DOHH2 (cell line): ENCODE measurements around the gene TAF6.

Source experiments
- H3F3A ChIP-seq: fragments of 200-600 bp; sonication (generic), shearing (Covaris generic); 2 replicates; pipeline ENCODE4 v1.6.0; 2016; ENCODE audit warnings: antibody characterized with exemption, mild to moderate bottlenecking; ENCODE audit not compliant: control insufficient read depth, insufficient read depth
- H3K27ac ChIP-seq: fragments of 200-600 bp; sonication (generic); 2 replicates; pipeline ENCODE4 v1.5.1; 2014; ENCODE audit warnings: low read depth, mild to moderate bottlenecking, low read length, moderate library complexity
- H3K27me3 ChIP-seq: fragments of 200-600 bp; sonication (generic); 2 replicates; pipeline ENCODE4 v1.6.1; 2014; ENCODE audit warnings: mild to moderate bottlenecking, low read length, mixed read lengths; ENCODE audit not compliant: control insufficient read depth
- H3K36me3 ChIP-seq: fragments of 200-600 bp; sonication (generic); 2 replicates; pipeline ENCODE4 v1.6.1; 2014; ENCODE audit warnings: mild to moderate bottlenecking, low read length, moderate library complexity, mixed read lengths; ENCODE audit not compliant: control insufficient read depth
- H3K4me1 ChIP-seq: fragments of 200-600 bp; sonication (generic); 2 replicates; pipeline ENCODE4 v1.6.1; 2014; ENCODE audit warnings: mild to moderate bottlenecking, low read length, mixed read lengths; ENCODE audit not compliant: control insufficient read depth
- H3K4me2 ChIP-seq: fragments of 200-600 bp; sonication (generic); 2 replicates; pipeline ENCODE4 v1.6.0; 2014; ENCODE audit warnings: mild to moderate bottlenecking, low read length, moderate library complexity
- H3K4me3 ChIP-seq: fragments of 200-600 bp; sonication (generic); 2 replicates; pipeline ENCODE4 v1.5.1; 2014; ENCODE audit warnings: mild to moderate bottlenecking, low read length, mixed read lengths
- H3K79me2 ChIP-seq: fragments of 200-600 bp; sonication (generic); 2 replicates; pipeline ENCODE4 v1.6.1; 2014; ENCODE audit warnings: mild to moderate bottlenecking, low read length, mixed read lengths; ENCODE audit not compliant: control insufficient read depth
- H3K9me2 ChIP-seq: fragments of 200-600 bp; sonication (generic); replicated peaks from 2 replicates; pipeline ENCODE4 v1.6.1; 2014; ENCODE audit warnings: mild to moderate bottlenecking, low read length, mixed read lengths; ENCODE audit not compliant: control insufficient read depth
- H3K9me3 ChIP-seq: fragments of 200-600 bp; sonication (generic); 2 replicates; pipeline ENCODE4 v1.6.1; 2014; ENCODE audit warnings: antibody characterized with exemption, low read length, mixed read lengths; ENCODE audit not compliant: control insufficient read depth, insufficient read depth
- H4K20me1 ChIP-seq: fragments of 200-600 bp; sonication (generic); 2 replicates; pipeline ENCODE4 v1.6.0; 2014; ENCODE audit warnings: low read depth, mild to moderate bottlenecking, antibody characterized with exemption, low read length, moderate library complexity; ENCODE audit not compliant: control insufficient read depth, insufficient read depth
- CTCF ChIP-seq: fragments of 200-600 bp; sonication (generic); IDR thresholded peaks from one replicate; pipeline ENCODE4 v1.5.1; 2014; ENCODE audit warnings: antibody characterized with exemption, mild to moderate bottlenecking, low read depth, low read length; ENCODE audit not compliant: poor library complexity, severe bottlenecking
- EZH2phosphoT487 ChIP-seq: fragments of 200-600 bp; sonication (generic); IDR thresholded peaks from 2 replicates; pipeline ENCODE4 v1.6.1; 2017; ENCODE audit warnings: borderline replicate concordance, mild to moderate bottlenecking, antibody characterized with exemption, low read length, moderate library complexity, mixed read lengths

The TAF6 gene

GRCh38 chr7:100091411-100092181, 27.6 kb downstream of the TAF6 start:
- H3K79me2 ChIP-seq, result peaks cover 35% of the 10 kb centered on the region

DNA sequence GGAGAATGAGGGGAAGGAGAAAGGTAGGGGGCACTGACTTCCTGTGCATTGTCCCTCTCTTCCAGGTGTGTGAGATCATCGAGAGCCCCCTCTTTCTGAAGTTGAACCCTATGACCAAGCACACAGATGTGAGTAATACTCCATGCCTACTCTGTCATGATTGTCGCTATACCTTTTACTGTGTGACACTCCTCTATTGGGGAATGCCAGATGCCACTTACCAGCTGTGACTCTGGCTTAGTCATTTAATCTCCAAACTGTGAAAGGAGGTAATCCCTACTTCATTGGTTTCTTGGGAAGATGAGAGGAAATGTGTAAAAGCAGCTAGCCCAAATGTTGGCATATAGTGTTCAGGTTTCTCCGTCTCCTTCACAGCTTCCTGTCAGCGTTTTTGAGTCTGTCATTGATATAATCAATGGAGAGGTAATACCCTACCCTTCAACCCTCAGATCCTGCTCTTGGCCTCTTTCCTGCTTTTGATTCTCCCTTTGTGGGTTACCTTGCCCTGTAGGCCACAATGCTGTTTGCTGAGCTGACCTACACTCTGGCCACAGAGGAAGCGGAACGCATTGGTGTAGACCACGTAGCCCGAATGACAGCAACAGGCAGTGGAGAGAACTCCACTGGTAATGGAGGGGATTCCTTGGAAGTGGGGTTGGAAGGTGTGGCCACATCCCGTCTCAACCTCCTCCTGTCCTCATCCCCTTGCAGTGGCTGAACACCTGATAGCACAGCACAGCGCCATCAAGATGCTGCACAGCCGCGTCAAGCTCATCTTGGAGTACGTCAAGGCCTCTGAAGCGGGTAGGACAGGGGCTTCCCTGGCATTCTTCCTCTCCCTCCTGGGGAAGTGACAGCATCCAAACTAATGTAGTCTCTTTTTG, 28.4 kb downstream of the TAF6 start:
- peaks cover 61% of the 10 kb centered on the region for H3F3A ChIP-seq
- H3K4me1 ChIP-seq, result peaks cover 28% of the 10 kb centered on the region
- H4K20me1 ChIP-seq, result 0 out of 2 replicates have a peak, but pooled peaks cover 6% of the 10 kb centered on the region
- no peak overlapping the region for H3K27ac ChIP-seq
- H3K9me2 ChIP-seq, result no peaks in the 10 kb centered on the region
- no peaks in the 10 kb centered on the region for H3K27me3 ChIP-seq
- peaks cover 64% of the 10 kb centered on the region for H3K36me3 ChIP-seq
- H3K4me3 ChIP-seq, result 0 out of 2 replicates have a peak overlapping the region, but pooled peaks have one; percentile 2
- TF ChIP-seq EZH2phosphoT487 (no peak), CTCF (no peak)
- peaks cover 33% of the 10 kb centered on the region for H3K79me2 ChIP-seq
- H3K9me3 ChIP-seq, result no peaks in the 10 kb centered on the region
- H3K4me2 ChIP-seq, result peak overlapping the region; percentile 97

More at GRCh38 chr7:100091411-100092181, 27.6 kb downstream of the TAF6 start:
- peak overlapping the region; percentile 97 for H3K4me2 ChIP-seq
- H3F3A ChIP-seq, result peaks cover 67% of the 10 kb centered on the region
- no peaks in the 10 kb centered on the region for H3K9me2 ChIP-seq
- no peak overlapping the region for H3K4me3 ChIP-seq
- H3K27me3 ChIP-seq, result no peaks in the 10 kb centered on the region
- H3K27ac ChIP-seq, result no peak overlapping the region
- H3K4me1 ChIP-seq, result peaks cover 28% of the 10 kb centered on the region
- H3K36me3 ChIP-seq, result peaks cover 72% of the 10 kb centered on the region
- 0 out of 2 replicates have a peak, but pooled peaks cover 6% of the 10 kb centered on the region for H4K20me1 ChIP-seq
- TF ChIP-seq CTCF (peak; percentile 50), EZH2phosphoT487 (no peak)
- H3K9me3 ChIP-seq, result no peaks in the 10 kb centered on the region

GRCh38 chr7:100089458-100090196, 29.5 kb downstream of the TAF6 start:
- H3K4me2 ChIP-seq, result peak overlapping the region; percentile 97
- H3K36me3 ChIP-seq, result peaks cover 52% of the 10 kb centered on the region
- peak overlapping the region; percentile 66 for H3K27ac ChIP-seq
- H3K9me2 ChIP-seq, result no peaks in the 10 kb centered on the region
- peaks cover 25% of the 10 kb centered on the region for H3K79me2 ChIP-seq
- peaks cover 58% of the 10 kb centered on the region for H3F3A ChIP-seq
- H3K27me3 ChIP-seq, result peaks cover 4% of the 10 kb centered on the region; the same call in 1 of the 2 replicates
- H3K4me3 ChIP-seq, result peak overlapping the region; percentile 82
- TF ChIP-seq CTCF (no peak), EZH2phosphoT487 (no peak)
- H3K4me1 ChIP-seq, result peaks cover 28% of the 10 kb centered on the region
- no peaks in the 10 kb centered on the region for H3K9me3 ChIP-seq
- H4K20me1 ChIP-seq, result 0 out of 2 replicates have a peak, but pooled peaks cover 6% of the 10 kb centered on the region
